ENCODE data around the gene SETD2.

DNA sequence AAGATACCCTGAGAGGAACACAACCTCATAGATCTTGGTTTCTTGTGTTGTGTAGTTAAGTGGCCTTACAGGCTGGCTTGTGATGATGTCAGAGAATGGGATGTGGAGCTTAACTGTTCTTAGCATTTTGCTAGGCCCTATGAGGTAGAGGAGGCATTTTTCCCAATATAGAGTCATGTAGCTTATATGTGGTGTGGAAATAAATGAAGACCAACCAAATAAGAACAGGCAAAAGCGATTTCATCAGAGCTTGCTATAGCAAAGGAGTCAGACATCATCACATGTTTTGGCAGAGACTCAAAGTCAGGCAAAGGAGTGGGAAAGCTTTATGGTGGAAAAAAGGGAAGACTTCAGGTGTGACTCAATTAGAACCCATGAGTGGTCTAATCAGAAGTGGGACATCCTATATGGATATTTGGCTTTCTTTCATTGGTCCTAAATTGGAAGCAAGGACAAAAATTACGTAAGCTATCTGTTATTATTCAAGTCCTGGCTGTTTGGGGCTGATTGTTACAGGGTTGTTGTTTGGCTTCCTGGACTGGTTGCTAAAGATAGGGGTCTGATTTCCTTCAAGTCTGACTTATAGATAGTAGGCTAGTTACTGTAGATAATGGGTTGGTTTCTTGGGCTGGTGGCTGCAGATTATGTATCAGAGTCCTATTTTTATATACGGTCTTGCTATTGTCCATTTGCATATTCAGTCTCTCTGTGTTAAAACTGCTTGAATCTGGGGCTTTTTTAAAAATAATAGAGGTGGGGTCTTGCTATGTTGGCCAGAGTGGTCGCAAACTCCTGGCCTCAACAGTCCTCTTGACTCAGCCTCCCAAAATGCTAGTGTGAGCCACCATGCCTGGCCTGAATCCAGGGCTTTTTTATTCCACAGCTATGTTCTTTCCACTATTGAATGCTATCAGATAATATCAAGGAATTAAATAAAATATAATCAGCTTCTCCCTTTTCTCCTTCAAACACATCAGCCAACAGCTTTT lies 30.3 kb upstream of the SETD2 start:
- TF ChIP-seq CEBPB (tag; IDR thresholded peaks at IDR 0.05) (0 out of 2 replicates have a peak, but pooled peaks have one; percentile 14), BCOR (IDR thresholded peaks at IDR 0.05) (no peak), ZNF140 (CRISPR knock-in tag; IDR thresholded peaks at IDR 0.05) (no peak), SIX5 (IDR thresholded peaks at IDR 0.05; ENCODE audit: borderline replicate concordance in 1 of 2, insufficient read depth in 1 of 2, low read depth in 1 of 2, low read length in 2 of 2) (no peak), HMG20A (CRISPR knock-in tag; conservative IDR thresholded peaks at IDR 0.05) (no peak), CREB1 (IDR thresholded peaks at IDR 0.05) (no peak), CREB1 (CRISPR knock-in tag; IDR thresholded peaks at IDR 0.05) (no peak), DACH1 (IDR thresholded peaks at IDR 0.05; ENCODE audit: partially characterized antibody) (no peak), NFATC3 (IDR thresholded peaks at IDR 0.05) (no peak), HLTF (IDR thresholded peaks at IDR 0.05) (no peak), NFE2L1 (tag; IDR thresholded peaks at IDR 0.05; ENCODE audit: borderline replicate concordance, low read depth) (no peak)
- TF ChIP-seq, protein P1, sequence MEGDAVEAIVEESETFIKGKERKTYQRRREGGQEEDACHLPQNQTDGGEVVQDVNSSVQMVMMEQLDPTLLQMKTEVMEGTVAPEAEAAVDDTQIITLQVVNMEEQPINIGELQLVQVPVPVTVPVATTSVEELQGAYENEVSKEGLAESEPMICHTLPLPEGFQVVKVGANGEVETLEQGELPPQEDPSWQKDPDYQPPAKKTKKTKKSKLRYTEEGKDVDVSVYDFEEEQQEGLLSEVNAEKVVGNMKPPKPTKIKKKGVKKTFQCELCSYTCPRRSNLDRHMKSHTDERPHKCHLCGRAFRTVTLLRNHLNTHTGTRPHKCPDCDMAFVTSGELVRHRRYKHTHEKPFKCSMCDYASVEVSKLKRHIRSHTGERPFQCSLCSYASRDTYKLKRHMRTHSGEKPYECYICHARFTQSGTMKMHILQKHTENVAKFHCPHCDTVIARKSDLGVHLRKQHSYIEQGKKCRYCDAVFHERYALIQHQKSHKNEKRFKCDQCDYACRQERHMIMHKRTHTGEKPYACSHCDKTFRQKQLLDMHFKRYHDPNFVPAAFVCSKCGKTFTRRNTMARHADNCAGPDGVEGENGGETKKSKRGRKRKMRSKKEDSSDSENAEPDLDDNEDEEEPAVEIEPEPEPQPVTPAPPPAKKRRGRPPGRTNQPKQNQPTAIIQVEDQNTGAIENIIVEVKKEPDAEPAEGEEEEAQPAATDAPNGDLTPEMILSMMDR (IDR thresholded peaks at IDR 0.05 in 2 of 3, conservative IDR thresholded peaks at IDR 0.05 in 1 of 3; ENCODE audit: insufficient read depth in 2 of 3, low read depth in 1 of 3, low read length in 3 of 3): no peak
